GM21381 (cell line): ENCODE data around the gene MPP4.

ENCODE experiments used
- ATAC-seq: cut with Tn5 transposase; IDR thresholded peaks from one replicate; pipeline ENCODE4 v1.9.1; 2021; ENCODE audit warnings: mild to moderate bottlenecking, moderate library complexity; ENCODE audit not compliant: unreplicated experiment

Gene MPP4, protein sequence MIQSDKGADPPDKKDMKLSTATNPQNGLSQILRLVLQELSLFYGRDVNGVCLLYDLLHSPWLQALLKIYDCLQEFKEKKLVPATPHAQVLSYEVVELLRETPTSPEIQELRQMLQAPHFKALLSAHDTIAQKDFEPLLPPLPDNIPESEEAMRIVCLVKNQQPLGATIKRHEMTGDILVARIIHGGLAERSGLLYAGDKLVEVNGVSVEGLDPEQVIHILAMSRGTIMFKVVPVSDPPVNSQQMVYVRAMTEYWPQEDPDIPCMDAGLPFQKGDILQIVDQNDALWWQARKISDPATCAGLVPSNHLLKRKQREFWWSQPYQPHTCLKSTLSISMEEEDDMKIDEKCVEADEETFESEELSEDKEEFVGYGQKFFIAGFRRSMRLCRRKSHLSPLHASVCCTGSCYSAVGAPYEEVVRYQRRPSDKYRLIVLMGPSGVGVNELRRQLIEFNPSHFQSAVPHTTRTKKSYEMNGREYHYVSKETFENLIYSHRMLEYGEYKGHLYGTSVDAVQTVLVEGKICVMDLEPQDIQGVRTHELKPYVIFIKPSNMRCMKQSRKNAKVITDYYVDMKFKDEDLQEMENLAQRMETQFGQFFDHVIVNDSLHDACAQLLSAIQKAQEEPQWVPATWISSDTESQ

DNA sequence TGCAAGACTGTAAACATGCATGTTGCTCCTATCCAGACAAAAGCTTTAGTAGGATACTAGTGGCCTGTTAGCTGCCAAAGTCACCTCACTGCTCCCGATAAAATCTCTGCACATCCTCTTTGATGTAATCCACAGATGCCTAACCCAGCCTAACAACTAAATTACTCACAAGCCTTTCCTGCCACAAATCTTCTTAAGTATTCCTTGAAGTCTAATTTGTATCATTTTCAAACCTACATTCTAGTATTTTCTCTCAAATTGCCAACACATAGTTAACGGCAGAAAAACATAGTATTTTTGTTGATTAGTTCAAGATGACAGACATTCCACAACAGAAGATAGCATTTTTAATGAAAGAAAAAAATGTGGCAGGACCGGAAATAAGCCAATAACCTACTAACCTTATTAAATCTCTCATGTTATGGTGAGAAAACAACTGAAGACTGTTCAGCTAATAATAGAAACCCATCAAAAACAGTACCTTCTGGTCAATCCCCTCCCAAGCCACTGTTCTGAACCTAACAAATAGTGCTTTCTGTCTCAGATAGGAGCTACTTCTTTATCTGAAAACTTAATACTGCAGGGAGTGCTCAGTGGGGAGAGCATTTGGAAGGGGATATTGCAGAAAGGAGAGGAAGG is at the start of gene MPP4:
TSS of gene MPP4 (minus strand) at position 57 of the 639 bp plus-strand sequence. CDS start 4,690 bp downstream, outside the sequence.
- no peak for ATAC-seq

DNA sequence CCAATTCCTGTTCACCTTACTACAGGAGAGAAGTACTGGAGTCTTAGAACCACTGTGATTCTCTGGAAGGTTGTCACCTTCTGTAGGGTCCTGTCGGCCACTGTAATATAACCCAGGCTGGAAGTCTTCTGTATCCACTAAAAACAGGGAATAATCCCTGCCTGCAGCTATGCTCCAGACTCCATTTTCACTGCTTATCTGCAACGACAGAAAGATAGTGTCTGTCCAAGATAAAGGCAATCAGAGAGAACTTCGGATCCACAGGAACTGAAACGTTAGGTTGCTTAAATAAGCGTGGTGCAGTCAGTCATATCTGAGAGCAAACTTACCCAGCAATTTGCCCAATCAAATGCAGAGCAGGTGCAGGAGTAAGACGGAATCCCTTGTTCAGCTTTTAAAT is 48.1 kb upstream of the MPP4 start:
- ATAC-seq = no peak

DNA sequence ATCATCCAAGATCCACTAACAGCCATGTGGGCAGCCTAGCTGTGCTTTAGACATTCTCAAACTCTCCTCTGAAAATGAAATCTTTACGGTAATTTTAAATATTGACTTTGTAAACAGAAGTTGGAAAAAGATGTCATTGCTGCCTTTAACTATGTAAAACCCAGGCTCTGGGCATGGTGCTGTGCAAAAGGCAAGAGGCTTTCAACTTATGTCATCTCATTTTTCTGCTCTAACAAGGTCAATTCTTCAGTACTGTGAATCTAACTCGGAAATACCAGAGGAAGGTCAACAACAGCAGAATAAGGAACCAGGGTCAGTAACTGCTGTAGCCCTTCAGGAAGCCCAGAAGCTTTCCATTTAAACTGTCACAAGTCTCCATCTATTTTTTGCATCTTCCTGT is 37.0 kb upstream of the MPP4 start:
- no peak for ATAC-seq

DNA sequence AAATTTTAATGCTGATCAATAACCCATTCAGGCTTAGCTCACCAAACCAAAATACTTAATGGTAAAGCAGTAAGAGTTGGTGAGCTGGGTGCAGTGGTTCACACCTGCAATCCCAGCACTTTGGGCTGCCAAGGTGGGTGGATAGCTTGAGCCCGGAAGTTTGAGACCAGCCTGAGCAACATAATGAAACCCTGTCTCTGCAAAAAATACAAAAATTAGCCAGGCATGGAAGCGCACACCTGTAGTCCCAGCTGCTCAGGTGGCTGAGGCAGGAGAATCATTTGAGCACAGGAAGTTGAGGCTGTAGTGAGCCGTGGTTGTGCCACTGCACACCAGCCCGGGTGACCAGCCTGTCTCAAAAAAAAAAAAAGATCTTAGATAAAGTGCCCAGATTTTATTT is 35.7 kb upstream of the MPP4 start:
- ATAC-seq = no peak

DNA sequence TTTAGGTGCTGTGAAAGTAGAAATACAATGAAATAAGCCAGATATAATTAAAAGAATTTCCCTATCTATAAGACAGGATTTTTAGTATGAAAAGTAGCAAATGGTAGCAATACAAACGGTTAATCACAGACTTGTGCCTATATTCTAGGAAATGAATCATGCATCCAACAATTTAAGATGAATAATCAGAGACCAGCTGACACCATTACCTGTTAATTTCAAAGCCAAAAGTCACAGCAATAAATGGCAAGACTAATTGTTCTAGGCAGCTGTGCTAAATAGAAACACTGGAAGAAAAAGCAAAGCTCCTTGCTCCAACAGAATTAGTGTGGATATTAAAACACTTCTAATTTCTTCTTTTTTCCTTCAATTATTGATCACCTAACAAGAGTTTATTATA is 35.1 kb upstream of the MPP4 start:
- ATAC-seq = no peak

DNA sequence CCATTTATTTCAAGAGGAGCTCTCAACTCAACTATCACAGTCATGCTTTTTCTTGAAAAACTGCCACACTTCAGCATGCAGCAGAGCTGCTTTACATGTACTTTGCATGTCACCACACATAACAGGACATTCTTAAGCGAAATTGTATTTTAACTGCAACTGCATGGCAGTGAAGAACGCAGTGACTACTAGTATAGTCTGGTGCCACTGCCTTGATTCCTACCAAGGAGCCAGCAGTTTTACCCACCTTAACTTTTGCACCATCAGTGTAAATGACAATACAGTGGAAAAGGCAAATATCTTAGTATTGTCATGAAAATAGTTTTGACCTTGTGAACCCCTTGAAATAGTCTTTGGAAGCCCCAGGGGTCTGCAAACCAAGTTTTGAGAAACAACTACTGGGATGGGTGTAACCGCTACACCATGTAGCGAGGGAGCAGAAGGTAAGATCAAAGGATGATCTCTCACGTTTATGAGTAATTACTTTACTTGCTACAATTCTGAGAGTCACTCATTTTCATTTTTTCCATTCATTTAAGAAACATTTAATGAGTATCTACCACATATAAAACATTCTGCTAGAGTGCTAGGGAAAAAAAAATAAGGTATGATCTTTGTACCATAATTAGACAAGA is 32.3 kb upstream of the MPP4 start:
- ATAC-seq = no peak

DNA sequence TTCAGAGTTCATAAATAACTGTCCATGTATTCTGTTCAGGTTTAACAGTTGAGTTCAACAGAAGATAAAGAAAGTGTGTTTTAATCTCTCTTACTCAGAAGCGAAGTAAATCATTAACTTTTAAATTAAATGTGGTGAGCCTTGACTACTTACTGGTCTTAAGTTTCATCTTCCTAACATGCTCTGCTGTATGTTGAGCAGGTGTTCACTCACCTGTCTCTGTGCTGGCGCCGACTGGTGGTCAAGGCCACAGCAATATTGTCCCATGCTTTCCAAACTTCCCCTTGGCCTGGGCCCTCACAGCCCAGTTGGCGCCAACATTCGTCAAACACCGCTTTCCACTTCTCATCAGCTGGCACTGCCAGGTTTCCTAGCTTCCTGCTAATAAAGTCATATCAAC is 17.0 kb upstream of the MPP4 start:
- no peak for ATAC-seq

DNA sequence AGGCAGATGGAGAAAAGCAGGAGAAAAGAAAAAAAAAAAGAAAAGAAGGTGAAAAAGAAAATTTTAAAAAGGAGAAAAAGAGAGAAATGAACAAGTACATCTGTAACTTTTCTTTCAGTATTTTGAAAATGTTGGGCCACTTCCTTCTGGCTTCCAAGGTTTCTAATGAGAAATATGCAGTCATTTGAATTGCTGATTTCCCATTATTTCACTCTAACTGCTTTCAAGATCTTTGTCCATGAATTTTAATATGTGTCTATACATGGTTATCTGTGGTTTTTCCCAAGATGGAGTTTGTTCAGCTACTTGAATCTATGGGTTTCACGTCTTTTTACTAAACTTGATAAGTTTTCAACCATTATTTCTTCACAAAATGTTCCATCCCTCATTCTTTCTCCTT is 14.3 kb upstream of the MPP4 start:
- ATAC-seq = no peak

DNA sequence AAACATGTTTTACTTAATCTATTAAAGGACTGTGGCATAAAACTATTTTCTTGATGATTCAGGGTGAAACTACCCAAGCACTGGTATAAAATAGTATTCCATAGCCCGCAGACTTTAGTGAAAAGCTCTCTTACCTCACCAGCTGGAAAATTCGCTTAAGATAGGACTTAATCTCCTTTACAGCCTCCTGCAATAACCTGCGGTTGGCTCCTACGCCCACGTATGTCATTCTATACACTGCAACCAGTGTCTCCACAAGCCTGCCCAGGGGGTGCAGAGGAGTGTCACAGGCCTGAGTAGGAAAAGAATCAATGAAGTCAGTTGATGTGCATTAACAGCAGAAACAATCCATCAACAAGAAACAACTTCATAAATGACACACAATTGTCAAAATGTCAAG is 11.3 kb upstream of the MPP4 start:
- ATAC-seq = no peak

DNA sequence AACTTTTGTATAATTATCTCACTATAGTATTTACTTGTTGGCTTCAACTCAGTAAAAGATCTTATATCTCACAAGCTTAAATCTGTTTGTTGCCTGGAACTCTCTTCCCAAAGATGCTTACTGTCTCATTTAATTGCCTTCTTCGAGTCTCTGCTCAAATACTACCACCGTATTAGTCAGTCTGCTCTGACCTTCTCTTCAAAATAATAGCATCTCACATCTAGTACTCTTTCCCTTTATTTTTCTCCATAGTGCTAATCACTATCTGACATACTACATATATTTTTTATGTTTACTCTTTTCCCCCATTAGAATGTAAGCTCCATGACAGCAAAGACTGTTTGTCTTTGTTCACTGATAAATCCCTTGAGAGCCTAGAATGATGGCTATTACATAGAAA is 10.6 kb upstream of the MPP4 start:
- ATAC-seq = no peak

DNA sequence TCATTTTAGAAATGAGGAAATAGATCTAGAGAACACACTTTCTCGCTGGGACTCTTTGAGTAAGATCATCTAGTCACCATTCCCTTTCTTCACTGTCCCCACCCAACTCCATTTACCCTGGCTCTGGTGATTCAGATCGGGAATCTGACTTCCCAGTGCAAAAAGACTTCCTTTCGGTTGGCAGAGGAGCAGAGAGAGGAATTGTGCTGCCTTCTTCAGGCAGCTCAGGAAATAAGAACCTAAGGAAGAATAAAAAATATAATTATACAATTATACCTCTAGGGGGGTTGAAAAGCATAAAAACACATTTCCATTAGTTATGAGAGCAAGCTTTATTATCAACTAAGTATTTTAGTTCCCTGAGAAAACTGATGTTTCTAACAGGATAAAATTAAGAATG is 9.3 kb upstream of the MPP4 start:
- ATAC-seq = no peak

DNA sequence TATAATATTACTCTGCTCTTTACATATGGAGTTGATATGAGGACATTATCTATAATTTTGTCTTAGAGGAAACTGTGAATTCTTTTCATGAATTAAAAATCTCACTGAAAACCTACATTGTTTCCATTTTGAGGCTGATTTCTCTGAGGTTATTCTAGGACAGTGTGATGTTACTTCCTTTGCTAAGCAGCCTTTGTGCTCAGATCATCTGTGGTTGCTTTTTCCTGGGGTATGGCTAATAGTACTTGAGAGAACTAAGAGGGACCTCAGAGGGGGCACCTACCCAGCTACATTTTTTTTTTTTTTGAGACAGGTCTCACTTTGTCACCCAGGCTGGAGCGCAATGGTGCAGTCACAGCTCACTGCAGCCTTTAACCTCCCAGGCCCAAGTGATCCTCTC is 8.7 kb upstream of the MPP4 start:
- no peak for ATAC-seq

DNA sequence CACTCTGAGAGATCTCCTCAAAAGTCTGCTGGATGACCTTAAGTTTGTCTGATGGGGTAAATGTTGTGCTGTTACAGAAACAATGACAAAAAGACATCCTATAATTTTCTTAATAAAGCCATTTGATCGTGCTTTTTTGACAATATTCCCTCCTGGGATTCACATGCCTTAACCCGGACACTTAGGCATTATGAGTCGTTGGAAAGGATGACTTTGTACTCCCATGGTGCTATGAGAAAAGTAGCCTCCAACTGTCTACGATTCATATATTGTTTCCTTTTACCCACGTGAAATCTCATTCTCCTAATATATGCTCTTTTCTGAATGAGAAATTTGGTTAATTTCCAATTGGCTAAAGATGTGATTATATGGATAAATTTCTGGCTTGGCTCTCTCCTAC is 6.1 kb upstream of the MPP4 start:
- ATAC-seq = no peak

DNA sequence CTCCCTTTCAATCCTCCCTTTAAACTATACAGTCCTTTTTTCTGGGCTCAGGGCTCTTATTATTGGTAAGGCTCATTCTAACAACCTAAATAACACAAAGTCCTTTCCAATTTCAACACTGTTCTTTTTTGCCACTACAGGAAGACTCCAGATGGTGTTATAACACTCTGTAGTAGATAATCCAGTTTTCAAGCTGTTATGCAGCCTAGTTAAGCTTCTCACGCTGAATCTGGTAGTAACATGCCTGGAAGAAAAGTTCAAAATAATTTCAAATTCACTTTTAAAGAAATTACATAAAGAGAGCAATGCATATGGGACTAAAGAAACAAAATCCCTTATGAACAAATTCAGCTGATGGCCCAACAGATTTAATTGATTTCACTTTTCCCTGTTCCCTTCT is 3.2 kb upstream of the MPP4 start:
- no peak for ATAC-seq

DNA sequence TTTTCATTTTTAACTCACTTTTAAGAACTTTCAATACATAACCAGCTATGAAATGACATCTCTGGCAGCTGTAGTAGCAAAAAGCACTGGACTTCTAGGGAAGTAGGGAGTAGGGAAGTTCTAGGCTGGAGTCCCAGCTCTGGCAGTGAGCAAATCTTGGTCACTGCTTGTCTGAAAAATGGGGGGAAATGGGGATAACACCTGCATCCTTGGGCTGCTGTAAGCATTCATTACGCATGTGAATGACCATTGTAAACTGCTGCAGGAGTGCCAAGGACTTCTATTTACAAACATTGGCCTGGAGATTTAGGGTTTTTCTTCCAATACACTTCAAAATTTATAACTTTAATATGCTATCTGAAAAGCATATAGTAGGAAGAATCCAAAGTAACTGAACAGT is 972 bp upstream of the MPP4 start:
- ATAC-seq = no peak

DNA sequence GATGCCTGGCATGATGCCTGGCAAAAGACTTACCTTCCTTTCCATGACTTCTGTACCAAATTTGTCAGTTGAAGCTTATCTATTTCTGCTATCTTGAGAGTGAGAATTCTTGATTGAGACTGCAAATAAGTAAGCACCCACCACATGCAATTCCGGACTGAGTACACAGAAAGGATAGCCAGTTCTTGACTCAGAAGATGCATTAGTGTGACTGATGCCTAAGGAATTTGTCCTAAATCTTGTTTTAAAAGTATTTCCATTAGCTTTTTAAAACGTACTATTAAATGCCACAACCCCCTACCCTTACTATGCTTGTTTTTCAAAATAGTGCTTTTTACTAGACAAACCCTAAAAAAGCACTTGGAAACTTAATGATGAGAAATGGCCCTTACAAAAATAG is 545 bp downstream of the MPP4 start:
- ATAC-seq = no peak

DNA sequence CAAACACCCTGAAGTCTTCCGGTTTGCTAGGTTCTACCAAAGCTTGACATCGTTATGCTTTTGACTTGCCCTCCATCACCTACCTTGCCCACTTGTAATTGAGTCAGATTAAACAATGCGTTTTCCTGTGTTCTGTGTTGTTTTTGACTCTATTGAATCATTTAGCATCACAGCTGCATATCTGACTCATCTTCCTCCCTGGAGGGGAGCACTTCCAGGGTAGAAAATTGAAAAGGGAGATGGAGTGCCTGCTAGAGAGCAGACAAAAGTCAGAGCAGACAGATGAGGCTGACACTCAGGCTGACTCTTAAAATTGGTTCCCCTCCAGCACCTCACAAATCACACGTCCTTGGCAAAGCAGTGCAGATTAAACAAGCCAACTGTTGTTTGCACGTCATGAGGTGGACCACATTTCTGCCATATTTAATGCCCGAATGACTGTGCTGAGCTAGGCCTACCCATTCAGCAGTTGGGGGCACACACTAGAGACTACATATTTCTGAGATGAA is 2.2 kb downstream of the MPP4 start:
- ATAC-seq = no peak

DNA sequence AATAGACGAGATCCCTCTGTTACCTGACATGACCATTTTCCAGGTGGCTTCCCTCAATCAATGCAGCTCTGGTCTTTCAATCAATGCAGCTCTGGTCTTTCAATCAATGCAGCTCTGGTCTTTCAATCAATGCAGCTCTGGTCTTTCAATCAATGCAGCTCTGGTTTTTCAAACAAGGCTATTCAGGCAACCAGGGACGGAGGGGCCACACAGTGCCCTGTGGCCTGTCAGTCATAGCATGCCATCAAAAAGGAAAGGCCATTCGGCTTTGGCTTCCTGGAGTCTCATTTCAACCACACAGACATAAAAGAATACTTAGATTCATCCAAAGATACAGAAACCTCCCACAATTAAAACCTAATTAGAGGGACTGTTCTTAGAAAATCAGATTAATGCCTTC is 13.3 kb downstream of the MPP4 start:
- no peak for ATAC-seq

DNA sequence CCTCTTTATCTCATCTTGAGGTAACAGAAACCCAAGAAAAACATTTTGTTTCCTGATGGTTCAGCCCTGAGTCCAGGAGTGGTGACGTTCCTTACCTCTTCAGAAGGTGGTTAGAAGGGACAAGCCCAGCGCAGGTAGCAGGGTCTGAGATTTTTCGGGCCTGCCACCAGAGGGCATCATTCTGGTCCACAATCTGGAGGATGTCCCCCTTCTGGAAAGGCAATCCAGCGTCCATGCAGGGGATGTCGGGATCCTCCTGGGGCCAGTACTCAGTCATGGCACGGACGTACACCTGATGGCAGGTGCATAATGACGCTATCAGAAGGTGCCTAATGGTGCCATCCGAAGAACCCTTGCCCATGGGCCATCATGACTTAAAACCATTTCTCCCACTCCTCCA is 17.7 kb downstream of the MPP4 start:
- ATAC-seq = no peak

DNA sequence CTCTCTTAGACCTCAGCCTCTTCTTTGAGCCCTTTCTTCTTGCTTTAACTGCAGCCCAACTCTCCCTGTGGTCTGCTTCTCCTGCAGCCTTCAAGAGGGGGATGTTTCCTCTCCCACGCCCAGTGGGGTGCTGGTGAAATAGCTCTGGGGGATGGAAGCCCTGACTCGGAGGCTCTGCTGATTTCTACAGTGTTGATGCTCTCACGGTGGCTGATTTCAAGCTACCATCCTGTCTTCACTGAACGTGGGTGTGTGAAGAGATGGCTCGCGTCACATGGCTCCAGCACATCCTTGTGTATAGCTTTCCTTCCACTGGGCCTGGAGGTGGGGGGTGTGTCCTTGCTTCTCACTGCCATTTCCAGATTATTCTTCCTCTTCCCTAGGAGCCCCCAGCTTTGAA is 20.0 kb downstream of the MPP4 start:
- no peak for ATAC-seq

DNA sequence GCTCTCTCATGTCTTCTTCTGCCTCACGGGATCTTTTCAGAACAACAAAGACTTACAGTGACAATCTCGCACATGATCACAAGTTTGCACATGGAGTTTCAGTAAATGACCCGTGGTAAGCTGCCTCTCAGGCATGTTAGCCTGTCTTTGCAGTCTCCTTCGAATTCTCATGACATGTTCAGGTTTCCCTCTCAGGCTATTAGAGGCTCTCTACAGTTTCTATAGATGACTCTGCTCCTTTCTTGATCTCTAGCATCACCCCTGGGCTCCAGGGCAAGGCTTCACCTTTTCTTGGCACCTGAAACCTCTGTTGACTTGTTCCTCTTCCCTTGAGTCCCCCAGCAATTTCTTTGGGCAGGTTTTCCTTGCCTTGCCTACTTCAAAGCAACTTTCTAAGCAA is 23.0 kb downstream of the MPP4 start:
- ATAC-seq = no peak

DNA sequence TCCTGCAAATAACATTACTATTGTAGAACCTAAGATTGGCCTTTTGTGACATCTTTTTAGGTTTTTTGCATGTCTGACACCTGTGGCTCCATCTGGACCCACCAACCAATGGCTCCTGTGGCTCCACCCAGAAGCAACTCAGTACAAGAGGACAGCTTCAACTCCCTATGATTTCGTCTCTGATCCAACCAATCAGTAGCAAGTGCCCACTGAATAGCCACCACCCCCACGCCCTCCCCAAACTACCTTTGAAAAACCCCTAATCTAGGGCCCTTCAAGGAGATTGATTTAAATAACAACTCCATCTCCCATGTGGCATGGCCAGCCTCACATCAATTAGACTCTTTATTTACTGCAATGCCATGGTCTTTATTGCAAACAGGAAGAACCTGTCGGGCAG is 23.6 kb downstream of the MPP4 start:
- ATAC-seq = no peak
